Stimulated activated CD4-positive, alpha-beta T cell treated with anti-CD3 and anti-CD28 coated beads, Interleukin-15, amount 100 ng/mL, for 24 hours (primary cell): ENCODE measurements around the gene ADK.
"Not testable (repeated sequence)": the region's sequence is repeated elsewhere in the genome, so short reads cannot be mapped to it uniquely, and the experiment has no call there.

Source experiments
- DNase-seq: peaks from one replicate; pipeline ENCODE4 v3.0.0-alpha.2; 2020

The ADK gene

DNA sequence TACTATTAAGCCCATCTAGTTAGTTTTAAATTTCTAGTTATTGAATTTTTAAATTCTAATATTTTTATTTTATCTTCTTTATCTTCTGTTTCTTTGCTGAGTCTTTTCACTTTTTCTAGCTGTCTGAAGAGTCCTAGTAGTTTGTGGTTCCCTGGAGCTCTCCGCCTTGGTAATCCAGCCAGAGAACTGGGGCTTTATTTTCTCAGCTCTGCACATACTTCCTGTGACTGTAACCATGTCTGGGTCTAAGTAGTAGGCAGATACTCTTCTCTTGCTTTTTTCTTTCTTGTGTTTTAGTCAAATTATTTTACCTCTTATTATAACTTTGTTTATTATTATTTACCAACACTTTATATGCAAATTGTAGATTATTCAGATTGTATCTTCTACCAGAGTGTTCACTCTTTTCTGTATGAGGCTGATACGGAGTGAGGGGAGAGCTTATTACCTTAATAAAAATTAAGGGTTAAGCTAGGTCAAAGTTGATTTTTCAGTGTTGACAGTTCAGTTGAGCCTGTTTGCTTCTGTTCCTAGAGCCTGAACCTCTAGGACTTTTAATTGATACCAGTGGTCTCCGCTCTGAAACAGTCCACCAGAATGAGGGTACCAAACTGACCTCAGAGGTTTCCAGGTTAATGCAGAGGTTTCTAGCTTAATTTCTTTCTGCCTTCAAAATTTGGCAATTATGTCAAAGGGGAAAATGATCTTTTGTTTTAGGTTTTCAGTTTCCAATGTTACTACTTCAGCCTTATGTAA, 155.4 kb downstream of the ADK start:
- no peak for DNase-seq

DNA sequence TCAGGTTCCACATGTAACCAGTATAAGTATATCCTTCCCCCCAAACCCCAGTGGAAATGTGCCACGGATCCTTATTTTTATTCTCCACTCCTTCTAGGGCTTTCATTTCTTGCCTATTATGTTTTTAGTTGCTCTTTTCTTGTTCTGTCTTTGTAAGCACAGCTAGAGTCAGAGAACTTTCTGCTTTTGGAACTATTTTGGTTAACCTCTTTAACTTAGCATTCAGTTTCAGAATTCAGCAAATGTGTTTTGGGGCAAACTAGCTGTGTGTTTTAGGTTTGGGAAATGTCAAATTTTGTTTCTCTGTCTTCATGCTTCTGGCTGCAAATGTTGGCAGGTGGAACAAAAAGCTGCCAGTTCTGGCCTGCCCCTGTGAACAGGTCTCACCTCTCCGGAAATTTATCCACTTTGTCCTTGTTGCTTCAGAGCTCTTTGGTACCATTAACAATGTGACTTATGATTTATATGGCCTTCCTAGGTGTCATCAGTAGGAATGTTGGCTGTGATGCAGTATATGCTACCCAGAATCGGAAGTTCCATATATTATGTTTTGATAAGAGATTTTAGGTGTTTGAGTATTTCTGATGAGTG, 156.1 kb downstream of the ADK start:
- no peak for DNase-seq

DNA sequence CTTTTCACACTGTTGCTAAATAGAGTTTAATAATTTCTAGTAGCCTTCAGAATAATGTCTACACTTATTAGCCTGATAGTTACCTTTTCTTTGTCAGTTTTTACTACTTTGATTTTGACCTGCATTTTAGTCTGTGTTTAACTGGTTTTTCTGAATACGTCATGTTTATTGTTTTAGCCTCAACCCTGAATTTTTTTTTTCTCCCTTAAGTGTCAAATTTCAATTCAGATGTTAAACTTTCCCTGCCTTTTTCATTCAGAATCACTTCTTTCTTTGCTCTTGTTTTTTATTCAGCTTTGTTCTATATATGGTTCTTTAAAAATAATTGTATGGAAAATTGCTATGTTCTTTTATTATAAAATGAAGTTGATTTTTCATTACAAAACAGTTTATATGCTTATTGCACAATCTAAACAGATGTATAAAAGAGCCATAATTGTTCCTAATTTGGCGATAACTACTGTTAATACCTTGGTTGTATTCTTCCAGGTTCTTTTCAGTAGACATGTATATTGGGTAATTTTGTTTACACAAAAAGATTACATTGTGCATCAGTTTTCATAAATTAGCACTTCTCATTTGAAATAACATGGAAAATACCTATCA, 159.7 kb downstream of the ADK start:
- DNase-seq: no peak

DNA sequence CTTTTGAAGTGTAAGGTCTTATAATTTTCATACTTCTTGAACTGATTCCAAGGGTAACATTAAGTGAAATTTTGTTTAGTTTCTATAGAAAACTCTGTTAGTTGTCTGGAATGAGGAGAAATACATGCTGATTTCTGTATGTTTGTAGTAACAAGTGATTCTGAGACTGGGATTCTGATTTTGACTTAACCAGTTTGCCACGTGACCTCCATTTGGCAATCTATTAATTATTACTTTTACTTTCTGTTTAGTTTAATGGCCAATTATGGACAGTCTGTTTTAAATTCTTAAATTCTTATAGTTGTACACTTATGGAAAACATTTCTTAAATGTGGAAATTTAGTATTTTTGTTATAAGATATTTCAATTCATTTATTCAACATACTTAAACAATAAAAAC, 163.1 kb downstream of the ADK start:
- DNase-seq: no peak

DNA sequence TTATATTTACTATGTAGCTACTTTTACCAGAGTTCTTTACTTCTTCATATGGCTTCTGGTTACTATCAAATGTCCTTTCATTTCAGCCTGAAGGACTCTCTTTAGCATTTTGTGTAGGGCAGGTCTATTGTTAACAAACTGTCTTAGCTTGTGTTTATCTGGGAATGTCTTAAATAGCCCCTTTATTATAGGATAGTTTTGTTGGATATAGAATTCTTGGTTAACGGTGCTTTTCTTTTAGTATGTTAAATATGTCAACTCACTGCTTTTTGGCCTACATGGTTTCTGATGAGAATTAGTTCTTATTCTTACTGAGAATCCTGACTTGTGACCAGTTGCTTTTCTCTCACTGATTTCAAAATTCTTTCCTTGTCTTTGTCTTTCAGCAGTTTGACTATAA, 169.0 kb downstream of the ADK start:
- no peak for DNase-seq

DNA sequence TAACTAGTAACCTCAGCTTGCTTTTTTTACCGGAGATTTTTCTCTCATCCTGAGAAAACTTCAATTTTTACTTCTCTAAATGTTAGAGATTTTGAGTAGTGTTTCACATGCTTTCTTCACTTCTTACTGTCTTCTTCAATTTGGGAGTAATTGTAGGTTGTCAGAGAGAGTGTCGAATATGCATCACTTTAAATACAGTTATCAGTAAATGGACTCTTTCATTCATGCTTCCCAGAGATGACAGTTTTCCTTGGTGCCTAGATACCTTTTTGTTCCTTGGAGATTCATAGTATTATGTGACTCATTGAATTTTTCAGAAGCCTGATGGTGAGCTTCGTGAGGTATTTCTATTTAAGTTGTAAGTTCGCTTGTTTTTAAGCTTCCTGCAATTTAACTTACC, 169.7 kb downstream of the ADK start:
- no peak for DNase-seq

DNA sequence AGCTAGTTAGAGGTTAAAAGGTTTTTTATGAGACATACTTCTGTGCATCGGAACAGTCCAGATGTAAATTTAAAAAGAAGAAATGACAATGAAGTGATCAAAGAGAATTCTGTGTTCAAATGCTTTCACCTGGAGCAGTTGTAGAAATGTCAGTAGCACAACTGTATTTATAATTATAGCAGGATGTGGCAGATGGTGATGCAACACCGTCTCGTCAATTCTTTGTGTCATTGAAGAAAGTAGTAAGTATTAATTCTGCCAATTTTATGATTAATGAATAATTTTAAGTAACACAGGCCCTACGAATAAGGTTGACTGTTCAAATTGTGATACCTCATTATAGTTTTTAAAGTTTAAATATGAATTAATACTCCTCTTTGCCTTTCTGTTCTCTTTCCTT, 171.1 kb downstream of the ADK start:
- no peak for DNase-seq

DNA sequence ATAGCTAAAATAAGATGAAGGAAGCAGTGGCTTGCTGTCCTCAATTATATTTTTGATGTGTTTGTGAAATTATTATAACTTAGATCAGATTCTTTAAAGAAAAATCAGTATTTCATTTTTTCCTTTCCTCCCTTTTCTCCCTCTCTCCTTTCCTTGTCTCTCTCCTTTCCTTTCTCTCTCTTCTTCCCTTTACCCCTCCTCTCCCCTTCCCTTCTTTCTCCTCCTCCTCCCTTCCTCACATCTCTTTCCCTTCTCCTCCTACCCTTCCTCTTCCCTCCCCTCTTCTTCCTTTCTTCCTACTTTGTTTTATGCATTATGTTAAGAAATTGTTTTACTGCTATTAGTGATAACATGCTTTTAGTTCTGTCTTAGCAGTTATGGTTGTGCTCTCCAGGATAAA, 171.5 kb downstream of the ADK start:
- no peak for DNase-seq

DNA sequence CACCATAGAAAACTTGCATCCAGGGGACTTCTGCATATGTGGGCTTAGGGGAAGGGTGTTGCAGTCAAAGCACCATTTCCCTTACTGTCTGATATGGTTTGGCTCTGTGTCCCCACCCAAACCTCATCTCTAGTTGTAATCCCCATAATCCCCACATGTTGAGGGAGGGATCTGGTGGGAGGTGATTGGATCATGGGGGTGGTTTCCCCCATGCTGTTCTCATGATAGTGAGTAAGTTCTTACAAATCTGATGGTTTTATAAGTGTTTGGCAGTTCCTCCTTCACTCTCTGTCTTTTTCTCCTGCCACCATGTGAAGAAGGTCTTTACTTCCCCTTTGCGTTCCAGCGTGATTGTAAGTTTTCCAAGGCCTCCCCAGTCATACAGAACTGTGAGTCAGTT, 177.4 kb downstream of the ADK start:
- DNase-seq: no peak

DNA sequence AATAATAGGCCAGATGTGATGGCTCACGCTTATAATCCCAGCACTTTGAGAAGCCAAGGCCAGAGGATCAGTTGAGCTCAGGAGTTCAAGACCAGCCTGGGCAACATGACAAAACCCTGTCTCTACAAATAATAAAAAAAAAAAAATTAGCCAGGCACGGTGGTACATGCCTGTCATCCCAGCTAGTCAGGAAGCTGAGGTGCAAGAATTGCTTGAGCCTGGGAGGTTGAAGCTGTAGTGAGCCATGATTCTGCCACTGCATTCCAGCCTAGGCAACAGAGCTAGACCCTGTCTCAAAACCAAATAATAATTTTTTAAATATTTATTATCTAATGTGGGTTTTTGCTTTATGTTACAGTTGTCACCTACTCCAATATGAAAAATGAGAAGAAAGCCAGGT, 178.9 kb downstream of the ADK start:
- DNase-seq: no peak

DNA sequence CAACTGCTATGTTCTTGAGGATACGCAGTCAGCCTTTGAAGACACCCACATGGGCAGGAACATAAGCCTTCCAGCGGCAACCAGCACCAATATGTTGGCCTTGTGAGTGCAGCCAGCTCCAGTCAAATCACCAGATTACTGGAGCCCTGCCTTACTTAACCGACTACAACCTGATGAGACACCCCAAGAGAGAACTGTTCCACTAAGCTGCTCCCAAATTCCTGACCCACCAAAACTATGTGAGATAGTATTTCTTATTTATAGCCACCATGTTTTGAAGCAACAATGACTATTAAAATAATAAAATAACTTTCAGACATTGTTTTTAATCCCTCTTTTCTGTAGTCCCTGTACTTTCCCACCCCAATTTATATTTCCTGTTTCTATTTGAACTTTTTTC, 179.6 kb downstream of the ADK start:
- no peak for DNase-seq

DNA sequence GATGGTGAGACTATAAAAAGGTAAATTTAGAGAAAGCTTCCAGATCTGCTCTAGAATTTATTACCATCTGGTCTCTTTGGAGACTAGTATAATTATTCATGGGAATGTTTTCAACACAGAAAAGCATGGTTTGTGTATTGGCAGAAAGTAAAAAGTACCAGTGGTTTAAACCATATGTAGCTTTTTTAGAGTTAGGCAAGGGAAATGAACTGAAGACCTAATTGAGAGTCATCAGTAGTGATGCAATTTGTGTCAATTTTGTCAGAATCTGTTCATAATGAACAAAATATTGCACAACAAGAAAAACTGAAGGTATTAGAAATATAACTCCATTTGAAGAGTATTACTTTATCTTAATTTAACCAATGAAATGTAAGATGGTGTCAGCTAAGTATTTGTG, 181.4 kb downstream of the ADK start:
- no peak for DNase-seq

DNA sequence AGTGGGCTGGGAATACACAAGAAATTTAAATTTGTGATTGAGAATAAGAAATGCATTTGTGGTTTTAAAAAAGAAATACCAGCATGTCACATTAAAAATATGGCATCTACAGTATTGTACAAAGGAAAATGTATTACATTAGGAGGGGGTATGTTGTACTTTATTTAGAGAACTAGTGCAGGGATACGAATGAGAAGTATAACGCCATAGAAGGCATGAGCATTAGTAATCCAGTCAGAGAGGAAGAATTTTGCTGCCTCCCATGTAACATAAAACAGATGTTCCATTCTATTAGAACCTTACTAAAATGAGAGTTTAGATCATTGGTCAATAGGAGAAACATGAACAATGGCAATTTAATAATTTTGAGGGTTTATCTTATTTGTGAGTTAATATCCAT, 182.2 kb downstream of the ADK start:
- DNase-seq: no peak

DNA sequence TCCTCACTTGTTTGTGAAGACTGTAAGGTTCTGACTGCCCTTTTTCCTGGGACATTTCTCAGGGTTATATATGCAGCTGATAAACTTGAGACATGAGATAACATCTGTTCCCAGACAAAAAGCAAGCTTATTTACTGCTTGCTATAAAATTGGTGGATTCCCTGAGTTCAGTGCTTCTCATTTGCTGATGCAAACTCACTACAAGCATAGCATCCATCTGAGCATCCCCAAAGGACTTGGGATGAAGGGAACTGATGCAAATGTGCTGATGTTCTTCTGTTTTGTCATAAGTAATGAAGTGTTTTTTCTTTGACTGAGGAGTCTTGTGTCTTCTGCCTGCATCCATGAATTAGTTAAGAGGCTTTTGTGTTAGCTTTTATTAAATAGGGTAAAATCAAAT, 183.2 kb downstream of the ADK start:
- no peak for DNase-seq

DNA sequence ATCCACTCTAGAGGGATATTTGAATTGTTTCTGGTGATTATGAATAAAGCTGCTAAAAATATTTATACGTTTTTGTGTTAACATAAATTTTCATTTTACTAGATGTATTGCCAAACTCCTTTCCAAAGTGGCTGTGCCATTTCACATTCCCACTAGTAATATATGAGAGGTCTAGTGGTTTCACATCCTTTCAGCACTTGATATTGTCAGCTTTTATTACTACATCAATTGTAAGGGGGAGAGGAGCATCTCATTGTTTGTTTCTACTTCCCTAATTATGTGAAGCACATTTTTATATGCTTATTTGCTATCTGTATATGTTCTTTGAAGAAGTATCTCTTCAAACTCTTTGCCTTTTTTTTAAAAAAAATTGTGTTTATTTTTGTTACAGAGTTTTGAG, 184.5 kb downstream of the ADK start:
- DNase-seq: no peak

DNA sequence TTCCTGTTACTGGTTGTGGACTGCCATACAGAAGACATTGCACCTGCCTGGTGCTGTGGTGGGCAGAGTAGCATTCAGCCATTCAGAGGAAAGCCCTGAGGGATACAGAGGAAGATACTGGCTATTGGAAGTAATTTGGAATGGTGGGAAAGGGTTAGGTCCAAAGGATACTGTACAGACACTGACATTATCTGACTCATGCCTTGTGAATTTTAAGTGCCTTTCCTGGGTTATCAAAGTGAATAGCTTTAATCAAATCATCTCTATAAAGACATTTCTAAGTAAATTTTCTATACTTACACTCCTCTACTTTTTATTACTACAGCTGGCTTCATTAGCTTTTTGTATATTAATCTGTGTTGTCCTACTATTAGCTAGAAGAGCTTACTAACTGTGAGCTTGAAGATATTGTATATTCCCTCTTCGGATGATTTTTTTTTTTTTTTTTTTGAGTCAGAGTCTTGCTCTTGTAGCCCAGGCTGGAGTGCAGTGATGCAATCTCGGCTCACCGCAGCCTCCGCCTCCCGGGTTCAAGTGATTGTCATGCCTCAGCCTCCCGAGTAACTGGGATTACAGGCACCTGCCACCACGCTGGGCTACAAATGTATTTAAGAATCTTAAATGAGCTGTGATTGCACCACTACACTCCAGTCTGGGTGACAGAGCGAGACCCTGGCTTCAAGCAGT, 186.5 kb downstream of the ADK start:
- no peak for DNase-seq

DNA sequence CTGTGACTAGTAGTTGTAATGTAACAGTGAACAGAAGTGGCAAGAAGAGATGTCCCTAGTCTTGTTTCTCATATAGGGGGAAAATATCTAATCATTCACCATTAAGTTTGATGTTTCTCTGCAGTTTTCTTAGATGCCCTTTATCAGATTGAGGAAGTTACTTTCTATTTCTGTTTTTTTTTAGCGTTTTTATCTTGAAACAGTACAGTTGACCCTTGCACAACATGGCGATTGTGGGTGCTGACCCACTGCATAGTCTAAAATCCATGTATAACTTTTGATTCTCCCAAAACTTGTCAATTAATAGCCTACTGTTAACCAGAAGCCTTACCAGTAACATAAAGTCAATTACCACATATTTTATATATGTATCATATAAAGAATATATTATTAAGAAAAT, 192.0 kb downstream of the ADK start:
- DNase-seq: no peak

DNA sequence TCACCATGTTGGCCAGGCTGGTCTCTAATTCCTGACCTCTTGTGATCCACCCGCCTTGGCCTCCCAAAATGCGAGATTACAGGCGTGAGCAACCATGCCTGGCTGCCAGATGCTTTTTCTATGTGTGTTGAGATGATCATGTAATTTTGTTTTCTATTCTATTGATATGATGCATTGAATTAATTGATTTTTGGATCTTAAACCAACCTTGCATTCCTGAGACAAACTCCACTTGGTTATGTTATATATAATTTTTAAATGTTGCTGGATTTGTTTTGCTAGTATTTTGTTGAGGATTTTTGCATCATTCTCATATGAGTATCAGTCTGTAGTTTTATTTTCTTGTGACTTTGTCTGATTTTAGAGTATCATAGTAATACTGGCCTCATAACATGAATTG, 192.8 kb downstream of the ADK start:
- no peak for DNase-seq

DNA sequence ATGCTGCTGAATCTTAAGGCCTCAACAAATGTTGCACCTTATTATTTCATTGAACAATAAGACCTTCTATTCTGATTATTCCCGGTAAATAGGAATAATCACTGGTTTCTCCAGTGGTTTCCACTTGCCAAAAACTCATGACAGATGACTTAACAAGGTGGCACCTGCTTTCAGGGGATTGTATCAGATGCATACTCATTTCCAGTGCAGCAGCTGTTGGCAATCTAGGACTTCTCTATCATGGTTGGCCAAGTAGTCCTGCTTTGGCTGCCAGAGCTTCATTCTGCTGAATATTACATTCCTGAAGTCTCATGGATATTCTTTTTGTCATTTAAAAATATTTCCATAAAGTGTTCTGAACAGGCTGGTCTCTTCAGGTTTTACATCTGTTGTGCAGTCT, 193.3 kb downstream of the ADK start:
- no peak for DNase-seq

DNA sequence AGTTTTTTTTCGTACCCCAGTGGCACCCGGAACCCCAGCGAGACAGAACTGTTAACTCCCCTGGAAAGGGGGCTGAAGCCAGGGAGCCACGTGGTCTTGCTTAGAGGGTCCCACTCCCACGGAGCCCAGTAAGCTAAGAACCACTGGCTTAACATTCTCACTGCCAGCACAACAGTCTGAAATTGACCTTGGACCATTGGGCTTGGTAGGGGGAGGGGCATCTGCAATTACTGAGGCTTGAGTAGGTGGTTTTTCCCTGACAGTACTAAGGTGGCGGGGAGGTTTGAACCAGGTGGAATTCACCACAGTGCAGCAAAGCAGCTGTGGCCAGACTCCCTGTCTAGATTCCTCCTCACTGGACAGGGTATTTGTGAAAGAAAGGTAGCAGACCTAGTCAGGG, 196.5 kb downstream of the ADK start:
- no peak for DNase-seq

DNA sequence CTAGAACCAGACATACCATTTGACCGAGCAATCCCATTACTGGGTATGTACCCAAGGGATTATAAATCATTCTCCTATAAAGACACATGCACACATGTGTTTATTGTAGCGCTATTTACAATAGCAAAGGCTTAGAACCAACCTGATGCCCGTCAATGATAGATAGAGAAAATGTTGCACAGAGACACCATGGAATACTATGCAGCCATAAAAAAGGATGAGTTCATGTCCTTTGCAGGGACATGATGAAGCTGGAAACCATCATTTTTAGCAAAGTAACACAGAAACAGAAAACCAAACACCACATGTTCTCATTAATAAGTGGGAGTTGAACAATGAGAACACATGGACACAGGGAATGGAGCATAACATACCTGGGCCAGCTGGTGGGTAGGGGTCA, 202.0 kb downstream of the ADK start:
- DNase-seq: not testable (repeated sequence)

DNA sequence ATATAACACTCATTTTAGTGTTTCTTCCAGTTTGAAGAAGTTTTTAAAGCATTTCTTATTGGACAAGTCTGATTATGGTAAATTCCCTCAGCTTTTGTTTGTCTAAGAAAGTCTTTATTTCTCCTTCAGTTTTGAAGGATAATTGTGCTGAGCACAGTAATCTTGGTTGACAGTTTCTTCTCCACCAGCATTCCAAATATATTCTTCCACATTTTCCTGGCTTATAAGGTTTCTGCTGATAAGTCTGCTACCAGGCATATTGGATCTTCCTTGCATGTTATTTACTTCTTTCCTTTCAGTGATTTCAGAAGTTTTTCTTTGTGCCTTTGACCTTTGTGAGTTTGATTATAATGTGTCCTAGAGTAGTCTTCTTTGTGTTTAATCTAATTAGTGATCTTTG, 210.7 kb downstream of the ADK start:
- DNase-seq: no peak

DNA sequence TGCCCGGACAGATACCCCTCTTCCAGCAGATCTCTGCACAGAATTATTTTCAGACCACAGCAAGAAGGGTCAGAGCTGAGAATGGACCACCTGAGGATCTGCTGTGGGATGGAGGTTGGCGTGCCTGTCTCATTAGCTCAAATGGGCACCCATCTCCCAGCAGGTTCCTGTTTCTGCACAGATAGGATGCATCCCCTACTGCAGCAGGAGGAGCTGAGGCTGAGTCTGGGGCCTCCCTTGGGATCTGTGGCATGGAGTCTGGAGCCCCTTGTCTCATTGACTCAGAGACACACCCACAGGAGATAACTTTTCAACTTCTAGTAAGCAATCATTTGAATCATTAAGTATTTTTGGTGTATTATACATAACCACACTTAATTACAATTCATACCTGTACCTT, 212.7 kb downstream of the ADK start:
- DNase-seq: no peak

DNA sequence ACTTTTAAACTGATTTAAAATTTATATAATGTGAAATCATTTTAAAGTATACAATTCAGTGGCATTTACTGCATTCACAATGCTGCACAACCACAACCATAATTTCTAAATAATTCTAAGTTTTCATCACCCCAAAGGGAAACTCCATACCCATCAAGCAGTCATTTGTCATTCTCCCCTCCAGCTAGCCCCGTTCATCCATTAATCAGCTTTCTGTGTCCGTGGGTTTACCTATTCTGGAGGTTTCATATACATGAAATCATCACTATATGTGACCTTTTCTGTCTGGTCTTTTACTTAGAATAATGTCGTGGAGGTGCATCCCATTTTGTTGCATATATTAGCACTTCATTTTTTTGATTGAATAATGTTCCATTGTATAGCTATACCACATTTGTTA, 214.1 kb downstream of the ADK start:
- DNase-seq: no peak
